HEK293 (cell line): ENCODE data around the gene SOX6.

Experiments used
- CTCF ChIP-seq: fragments of 450-650 bp; formaldehyde crosslinking; IDR thresholded peaks from 2 replicates; pipeline ENCODE4 v1.5.1; 2016; ENCODE audit warnings: missing biosample characterization, missing genetic modification characterization
- ZBTB1 ChIP-seq: fragments of 450-650 bp; formaldehyde crosslinking; IDR thresholded peaks from 2 replicates; pipeline ENCODE4 v1.5.1; 2016; ENCODE audit warnings: missing biosample characterization, missing genetic modification characterization
- TF ChIP-seq, protein P1 (sequence below): fragments of 450-650 bp; formaldehyde crosslinking; IDR thresholded peaks from 2 replicates; pipeline ENCODE4 v1.5.1; 2016; ENCODE audit warnings: missing biosample characterization, missing genetic modification characterization

DNA sequence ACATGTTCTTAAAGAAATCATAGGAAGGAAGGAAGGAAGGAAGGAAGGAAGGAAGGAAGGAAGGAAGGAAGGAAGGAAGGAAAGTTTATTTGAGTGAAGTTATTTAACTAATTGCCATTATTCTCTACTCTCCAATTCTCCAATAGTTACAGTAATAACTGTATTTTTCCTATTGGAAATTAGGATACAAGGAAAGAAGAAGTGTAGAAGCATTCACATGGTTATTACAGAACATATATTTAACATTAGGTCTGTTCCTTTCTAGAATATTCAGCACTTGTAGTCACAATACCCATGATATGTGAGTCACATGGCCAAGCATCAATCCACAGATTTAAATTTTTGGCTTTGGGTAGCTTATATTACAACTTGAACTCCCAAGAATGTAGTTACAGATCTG is 230.6 kb downstream of the SOX6 start:
- no peak for TF ChIP-seq CTCF (tag by site-specific recombination)
- TF ChIP-seq, protein P1, sequence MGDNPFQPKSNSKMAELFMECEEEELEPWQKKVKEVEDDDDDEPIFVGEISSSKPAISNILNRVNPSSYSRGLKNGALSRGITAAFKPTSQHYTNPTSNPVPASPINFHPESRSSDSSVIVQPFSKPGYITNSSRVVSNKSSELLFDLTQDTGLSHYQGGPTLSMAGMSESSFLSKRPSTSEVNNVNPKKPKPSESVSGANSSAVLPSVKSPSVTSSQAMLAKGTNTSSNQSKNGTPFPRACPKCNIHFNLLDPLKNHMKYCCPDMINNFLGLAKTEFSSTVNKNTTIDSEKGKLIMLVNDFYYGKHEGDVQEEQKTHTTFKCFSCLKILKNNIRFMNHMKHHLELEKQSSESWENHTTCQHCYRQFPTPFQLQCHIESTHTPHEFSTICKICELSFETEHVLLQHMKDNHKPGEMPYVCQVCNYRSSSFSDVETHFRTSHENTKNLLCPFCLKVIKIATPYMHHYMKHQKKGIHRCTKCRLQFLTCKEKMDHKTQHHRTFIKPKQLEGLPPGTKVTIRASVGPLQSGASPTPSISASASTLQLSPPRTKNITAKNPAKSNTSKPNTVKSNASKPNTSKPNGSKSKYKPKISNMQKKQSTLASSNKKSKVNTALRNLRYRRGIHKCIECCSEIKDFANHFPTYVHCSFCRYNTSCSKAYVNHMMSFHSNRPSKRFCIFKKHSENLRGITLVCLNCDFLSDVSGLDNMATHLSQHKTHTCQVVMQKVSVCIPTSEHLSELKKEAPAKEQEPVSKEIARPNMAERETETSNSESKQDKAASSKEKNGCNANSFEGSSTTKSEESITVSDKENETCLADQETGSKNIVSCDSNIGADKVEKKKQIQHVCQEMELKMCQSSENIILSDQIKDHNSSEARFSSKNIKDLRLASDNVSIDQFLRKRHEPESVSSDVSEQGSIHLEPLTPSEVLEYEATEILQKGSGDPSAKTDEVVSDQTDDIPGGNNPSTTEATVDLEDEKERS, result no peak
- TF ChIP-seq ZBTB1 (tag by site-specific recombination), result no peak
